GM19328 (cell line): ENCODE results near the gene MYO1B.

Experiments used
- ATAC-seq: cut with Tn5 transposase; IDR thresholded peaks from one replicate; pipeline ENCODE4 v1.9.1; 2021; ENCODE audit warnings: mild to moderate bottlenecking, moderate library complexity; ENCODE audit not compliant: unreplicated experiment

Gene MYO1B

GRCh38 chr2:191394043-191394442 is 148.8 kb downstream of the MYO1B start:
- ATAC-seq = no peak

GRCh38 chr2:191396794-191397193 is 151.6 kb downstream of the MYO1B start:
- ATAC-seq = no peak

GRCh38 chr2:191399601-191400000 is 154.4 kb downstream of the MYO1B start:
- no peak for ATAC-seq

- no peak for ATAC-seq
Measured at GRCh38 chr2:191401287-191401686, 156.1 kb downstream of the MYO1B start.

DNA sequence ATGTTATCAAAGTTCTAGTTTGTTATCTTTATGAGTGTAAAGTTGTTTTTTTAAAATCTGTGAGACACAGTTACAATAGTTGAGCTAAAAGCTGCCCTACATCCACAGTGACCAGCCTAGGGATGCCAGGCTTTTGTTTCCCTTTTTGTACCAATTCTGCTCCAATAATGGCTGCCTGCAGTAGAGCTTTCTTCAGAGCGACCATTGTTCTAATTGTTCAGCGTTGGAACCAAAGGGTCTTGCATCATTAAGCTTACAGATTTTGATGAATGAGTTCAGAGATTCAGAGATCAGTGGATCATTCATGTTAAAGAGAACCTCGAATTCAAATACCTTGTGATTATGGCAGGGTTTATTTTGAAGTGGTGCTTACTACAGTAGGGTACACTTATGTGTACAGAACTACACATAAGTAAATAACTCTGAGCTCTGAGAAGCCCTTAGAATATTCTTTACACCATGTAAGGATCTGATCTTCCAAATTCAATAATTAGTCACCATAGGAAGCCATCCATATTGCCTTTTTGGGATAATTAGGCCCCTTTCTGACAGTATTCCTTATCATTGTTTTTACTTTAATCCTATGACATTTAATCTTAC is 157.9 kb downstream of the MYO1B start:
- no peak for ATAC-seq

DNA sequence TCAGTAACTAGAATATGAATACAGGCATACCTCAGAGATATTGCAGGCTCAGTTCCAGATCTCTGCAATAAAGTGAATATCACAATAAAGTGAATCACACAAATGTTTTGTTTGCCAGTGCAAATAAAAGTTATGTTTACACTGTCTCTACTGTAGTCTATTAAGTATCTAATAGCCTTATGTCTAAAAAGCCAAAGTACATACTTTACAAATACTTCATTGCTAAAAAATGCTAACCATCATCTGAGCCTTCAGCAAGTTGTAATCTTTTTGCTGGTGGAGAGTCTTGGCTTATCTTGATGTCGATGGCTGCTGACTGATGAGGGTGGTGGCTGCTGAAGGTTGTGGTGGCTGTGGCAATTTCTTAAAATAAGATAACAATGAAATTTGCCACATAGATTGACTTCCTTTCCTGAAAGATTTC is 159.4 kb downstream of the MYO1B start:
- no peak for ATAC-seq

DNA sequence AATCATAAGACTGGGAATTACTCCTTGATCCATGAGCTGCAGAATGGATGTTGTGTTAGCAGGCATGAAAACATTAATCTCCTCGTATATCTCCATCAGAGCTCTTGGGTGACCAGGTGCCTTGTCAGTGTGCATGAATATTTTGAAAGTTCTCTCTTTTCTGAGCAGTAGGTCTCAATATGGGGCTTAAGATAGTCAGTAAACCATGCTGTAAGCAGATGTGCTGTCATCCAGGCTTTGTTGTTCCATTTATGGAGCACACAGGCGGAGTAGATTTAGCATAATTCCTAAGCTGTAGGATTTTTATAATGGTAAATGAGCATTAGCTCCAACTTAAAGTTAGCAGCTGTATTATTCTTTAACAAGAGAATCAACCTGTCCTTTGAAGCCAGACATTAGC is 160.3 kb downstream of the MYO1B start:
- ATAC-seq = no peak

- no peak for ATAC-seq
Measured at GRCh38 chr2:191410646-191411436, 165.6 kb downstream of the MYO1B start.

DNA sequence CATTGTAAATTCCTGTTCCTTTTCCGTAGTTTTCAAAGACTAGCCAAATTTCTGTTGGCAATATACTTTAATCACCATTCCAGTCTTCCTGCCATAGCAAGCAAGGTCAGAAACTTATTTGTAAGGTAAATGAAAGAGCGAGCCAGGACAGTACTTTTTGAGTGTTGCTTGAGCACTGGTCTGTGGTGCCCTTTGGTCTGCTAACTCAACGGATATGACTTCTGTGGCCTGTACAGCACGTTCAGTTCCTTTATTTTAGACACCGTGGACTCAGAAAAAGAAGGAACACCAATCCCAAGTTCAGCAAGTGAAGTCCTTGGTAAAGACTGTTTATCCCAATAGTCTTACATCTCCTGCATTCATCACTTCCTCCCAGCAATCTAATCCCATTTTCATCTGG is 166.3 kb downstream of the MYO1B start:
- ATAC-seq = no peak

GRCh38 chr2:191412353-191412752 is 167.1 kb downstream of the MYO1B start:
- no peak for ATAC-seq

GRCh38 chr2:191415101-191415500 is 169.9 kb downstream of the MYO1B start:
- ATAC-seq = no peak

- ATAC-seq = no peak
Measured at GRCh38 chr2:191415858-191416257, 170.7 kb downstream of the MYO1B start.

DNA sequence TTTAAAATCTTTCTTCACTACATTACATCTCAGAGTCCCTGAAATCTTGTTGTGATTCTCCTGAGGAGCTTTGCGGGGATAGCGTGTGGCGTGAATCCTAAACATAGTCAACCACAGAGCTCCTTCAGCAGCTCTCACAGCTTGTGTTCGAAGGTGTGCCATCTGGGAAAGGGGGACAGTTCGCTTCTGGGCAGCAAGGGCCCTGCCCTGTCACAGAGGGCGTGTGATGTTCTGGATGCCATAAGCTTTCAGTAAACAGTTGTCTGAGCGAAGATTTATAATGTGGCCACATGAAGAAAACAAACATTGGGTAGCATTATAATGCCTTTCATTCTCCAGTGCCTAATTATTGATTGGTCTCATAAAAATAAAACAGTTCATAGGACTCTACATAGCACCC is 172.5 kb downstream of the MYO1B start:
- no peak for ATAC-seq

GRCh38 chr2:191421950-191422349 is 176.7 kb downstream of the MYO1B start:
- no peak for ATAC-seq

GRCh38 chr2:191427031-191427430 is 181.8 kb downstream of the MYO1B start:
- ATAC-seq = no peak

DNA sequence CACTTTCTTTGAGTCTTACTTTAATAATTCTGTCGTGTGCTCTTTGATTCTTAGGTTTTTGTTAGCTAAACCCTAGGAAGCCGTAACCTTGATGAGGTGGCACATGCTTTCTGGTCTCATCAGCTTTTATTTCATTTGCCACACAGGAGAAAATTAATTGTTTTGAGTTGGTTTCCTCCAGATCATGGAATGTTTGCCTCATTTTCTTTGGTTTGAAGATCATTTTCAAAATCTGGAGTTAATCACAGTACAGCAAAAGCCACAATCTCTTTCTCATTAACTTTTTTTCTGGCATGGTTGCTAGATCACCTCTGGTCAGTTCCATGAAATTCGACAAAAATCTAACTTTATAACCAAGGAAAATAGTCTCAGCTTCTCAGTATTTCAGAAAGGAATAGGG is 182.9 kb downstream of the MYO1B start:
- no peak for ATAC-seq

DNA sequence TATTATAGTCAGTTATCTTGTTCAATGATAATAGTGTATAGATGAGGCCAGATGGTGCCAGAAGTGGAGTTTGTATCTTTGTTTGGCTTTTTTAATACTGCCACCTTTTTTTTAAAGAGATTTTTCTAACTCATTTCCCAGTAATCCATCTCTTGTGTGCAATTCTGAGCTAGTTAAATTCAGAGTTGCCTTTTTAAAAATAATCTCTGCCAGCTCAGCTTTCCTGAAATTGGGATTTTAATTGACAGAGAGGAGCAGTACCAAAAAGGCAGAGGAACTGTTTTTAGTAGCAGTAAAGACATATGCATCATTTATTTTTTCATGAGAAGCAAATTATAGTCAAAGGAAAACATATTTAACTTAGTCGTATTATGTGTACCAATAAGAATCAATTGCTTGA is 185.3 kb downstream of the MYO1B start:
- ATAC-seq = no peak

DNA sequence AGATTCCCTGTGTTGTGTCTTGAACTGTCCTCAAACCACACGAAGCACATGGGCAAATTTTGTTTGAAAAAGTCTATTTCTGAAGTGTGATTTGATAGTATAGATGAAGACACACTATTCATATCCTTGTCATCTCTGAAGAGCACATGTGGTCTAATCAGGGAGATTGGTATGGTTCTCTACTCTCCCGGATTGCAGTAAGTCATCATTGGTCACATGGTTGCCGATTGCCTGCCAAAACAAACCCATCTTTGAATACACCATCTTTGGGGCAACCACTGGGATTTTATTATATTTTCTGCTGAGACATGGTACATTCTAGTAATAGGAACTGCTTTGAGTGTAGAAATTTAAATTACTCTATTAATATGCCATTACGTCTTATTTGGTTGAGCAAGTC is 186.9 kb downstream of the MYO1B start:
- ATAC-seq = no peak

- ATAC-seq = no peak
Measured at GRCh38 chr2:191434072-191434471, 188.9 kb downstream of the MYO1B start.

DNA sequence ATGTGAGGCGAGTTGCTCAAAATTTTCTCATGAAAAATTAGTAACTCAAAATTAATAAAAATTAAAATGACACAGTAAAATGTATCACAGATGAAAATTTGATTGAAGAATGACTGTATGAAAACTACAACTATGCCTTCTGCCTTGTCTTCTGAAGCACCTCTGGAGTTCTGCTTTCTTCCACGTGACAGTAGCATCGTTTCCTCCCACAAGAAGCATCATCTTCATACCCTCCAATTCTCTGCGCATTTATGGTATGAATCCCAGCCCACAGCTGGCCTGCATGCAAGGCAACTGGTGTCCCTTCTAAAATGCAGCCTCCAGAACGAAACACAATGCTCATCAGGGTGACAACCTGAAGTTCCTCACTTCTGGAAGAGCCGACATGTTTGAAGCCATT is 189.9 kb downstream of the MYO1B start:
- ATAC-seq = no peak

DNA sequence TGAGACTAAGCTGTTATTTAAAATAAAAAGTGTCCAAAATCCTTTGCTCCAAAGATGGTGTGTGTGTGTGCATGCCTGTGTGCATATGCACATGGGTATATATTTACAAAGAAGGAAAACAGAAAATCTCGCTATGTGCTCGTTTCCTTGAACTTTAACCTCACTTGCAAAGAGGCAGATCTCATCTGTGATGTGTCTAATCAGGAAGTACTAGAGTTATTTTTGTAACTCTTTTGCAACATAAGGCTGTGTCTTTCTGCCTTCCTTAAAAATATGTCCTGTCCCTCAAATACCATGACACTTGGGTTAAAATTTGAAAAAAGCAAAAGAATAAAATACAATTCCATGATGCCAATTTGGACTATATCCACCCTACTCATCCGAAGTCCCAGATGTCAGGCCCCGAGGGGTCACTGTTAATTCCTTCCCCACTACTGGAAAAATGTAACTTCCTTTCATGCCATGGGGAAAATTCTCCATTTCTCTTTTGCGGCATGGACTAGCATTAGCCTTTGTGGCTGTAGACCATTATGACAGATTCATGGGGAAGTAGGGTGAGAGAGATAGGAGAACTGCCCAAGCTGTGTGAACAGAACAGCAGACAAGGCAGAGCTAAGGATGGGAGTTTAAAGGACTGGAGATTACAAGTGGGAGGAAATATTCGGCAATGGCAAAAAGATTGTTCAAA is 191.3 kb downstream of the MYO1B start:
- ATAC-seq = no peak

DNA sequence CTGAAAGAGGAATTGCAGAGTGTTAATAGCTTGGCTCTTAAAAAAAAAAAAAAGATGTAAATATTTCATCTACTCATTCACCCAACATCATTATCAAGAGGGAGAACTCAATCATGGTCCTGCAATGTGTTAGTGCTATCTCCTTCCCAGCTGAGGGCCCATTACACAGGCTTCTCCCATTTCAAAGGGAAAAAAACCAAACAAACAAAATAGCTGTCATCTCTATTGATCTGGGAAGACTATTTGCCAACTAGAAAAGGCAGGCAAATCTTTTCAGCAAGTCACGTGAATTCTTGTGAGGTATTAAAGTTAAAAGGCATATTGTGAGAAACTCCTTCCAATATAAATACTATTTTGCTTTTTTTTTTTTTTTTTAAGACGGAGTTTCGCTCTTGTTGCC is 194.3 kb downstream of the MYO1B start:
- ATAC-seq = no peak
